Small intestine (tissue), 7 donors: Measurements from ENCODE around the gene KIF16B. TPM values are rescaled to one million over a fixed set of nuclear protein-coding genes. Genes with fewer than 3 reads are reported as not detected.

ENCODE experiments used
- DNase-seq, 2 donors: peaks; one replicate each; pipeline versions ENCODE4 v3.0.0 to v3.0.0-alpha.2; 2013
- FAIRE-seq: peaks from 2 replicates; lab custom pipeline; 2012; peaks lifted over from hg19 to GRCh38; lab: Jason Lieb, UNC
- H3K27ac ChIP-seq, 3 donors: one replicate each; pipeline ENCODE4 v1.5.1; 2013; ENCODE audit warnings: low read length in 2 of 3, mild to moderate bottlenecking in 2 of 3, control low read depth in 1 of 3, inconsistent platforms in 1 of 3, low read depth in 1 of 3, moderate library complexity in 1 of 3
- H3K27me3 ChIP-seq, 3 donors: one replicate each; pipeline ENCODE4 v1.6.1; 2013; ENCODE audit warnings: low read length in 3 of 3, inconsistent platforms in 1 of 3; ENCODE audit not compliant: control insufficient read depth in 3 of 3, insufficient read depth in 3 of 3
- H3K36me3 ChIP-seq, 3 donors: one replicate each; pipeline ENCODE4 v1.6.1; 2013; ENCODE audit warnings: low read length in 3 of 3, inconsistent platforms in 1 of 3, low read depth in 1 of 3, mild to moderate bottlenecking in 1 of 3, moderate library complexity in 1 of 3; ENCODE audit not compliant: control insufficient read depth in 3 of 3, insufficient read depth in 2 of 3
- H3K4me1 ChIP-seq, 3 donors: one replicate each; pipeline ENCODE4 v1.6.1; 2013; ENCODE audit warnings: low read length in 2 of 3, inconsistent platforms in 1 of 3, low read depth in 1 of 3, mild to moderate bottlenecking in 1 of 3, moderate library complexity in 1 of 3; ENCODE audit not compliant: control insufficient read depth in 3 of 3, insufficient read depth in 2 of 3
- H3K4me3 ChIP-seq, 3 donors: one replicate each; pipeline ENCODE4 v1.5.1; 2013; ENCODE audit warnings: low read length in 3 of 3, control low read depth in 1 of 3, inconsistent platforms in 1 of 3, low read depth in 1 of 3, mild to moderate bottlenecking in 1 of 3, moderate library complexity in 1 of 3
- H3K9me3 ChIP-seq, 2 donors: one replicate each; pipeline ENCODE4 v1.6.1; 2013; ENCODE audit warnings: low read depth in 1 of 2, low read length in 1 of 2; ENCODE audit not compliant: control insufficient read depth in 2 of 2, insufficient read depth in 1 of 2
- WGBS, 3 donors: extraction: QIAGEN DNeasy Blood & Tissue Kit; methylation state at CpG; one replicate each; pipeline ENCODE4 v1.1.7; 2013; 5-methylcytosine and 5-hydroxymethylcytosine counted together
- polyA plus RNA-seq, 4 donors: library from polyadenylated mRNA; stranded (reverse) in 3 of 4; unstranded in 1 of 4; fragments of 200-250 nt in 3 of 4; fragments of 120-200 nt in 1 of 4; gene quantifications; one replicate each; pipeline versions ENCODE4 v1.2.1 to v1.2.3, GENCODE V29; 2013
- donor health status: healthy with polysubstance abuse.
- donor health status: control.
- donor health status: control.
- donor health status: Bipolar disorder and iron deficiency.
- donor health status: healthy.

KIF16B gene
- polyA plus RNA-seq, 4 donors = 12.4 to 46.7 (median 28.0) TPM

DNA sequence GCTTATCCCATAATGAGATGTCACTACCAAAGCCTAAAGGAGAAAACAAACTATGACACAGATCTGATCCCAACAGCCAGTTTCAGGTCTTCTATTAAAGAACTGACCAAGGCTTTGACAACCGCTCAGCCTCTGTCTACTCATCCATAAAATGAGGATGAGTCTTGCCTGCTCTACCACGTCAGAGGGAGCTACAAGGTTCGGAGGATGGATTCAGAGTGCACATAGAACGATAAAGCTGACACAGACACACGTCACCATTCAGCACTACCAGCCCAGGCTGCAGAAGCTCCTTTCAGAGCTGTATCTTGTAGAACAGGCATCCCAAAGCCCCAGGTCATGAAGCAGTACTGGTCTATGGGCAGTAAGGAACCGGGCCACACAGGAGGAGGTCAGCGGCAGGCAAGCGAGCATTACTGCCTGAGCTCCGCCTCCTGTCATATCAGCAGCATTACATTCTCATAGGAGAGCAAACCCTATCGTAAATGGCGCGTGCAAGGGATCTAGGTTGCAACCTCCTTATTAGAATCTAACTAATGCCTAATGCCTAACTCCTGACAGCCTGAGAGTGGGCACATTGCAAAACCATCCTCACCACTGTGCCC, 25.1 kb downstream of the KIF16B start:
- peaks cover 0 to 3% (median 2%) of the 10 kb centered on the region in 3 donors for H3K36me3 ChIP-seq
- no peaks in the 10 kb centered on the region for H3K4me1 ChIP-seq
- H3K27me3 ChIP-seq = no peaks in the 10 kb centered on the region
- H3K4me3 ChIP-seq = no peak overlapping the region
- 87 to 92% (median 89%) methylated on average over 12 of the region's 12 CpGs for WGBS, 3 donors
- H3K27ac ChIP-seq = no peak overlapping the region
- H3K9me3 ChIP-seq = no peaks in the 10 kb centered on the region
- no peak for DNase-seq
- no peak for FAIRE-seq

- DNase-seq (no peak), FAIRE-seq (no peak)
- Histone ChIP-seq H3K36me3 (no peaks in the 10 kb centered on the region), H3K4me1 (no peaks in the 10 kb centered on the region), H3K4me3 (no peak overlapping the region), H3K27ac (no peak overlapping the region), H3K9me3 (no peaks in the 10 kb centered on the region), H3K27me3 (no peaks in the 10 kb centered on the region)
- 74 to 93% (median 88%) methylated on average over 4 of the region's 4 CpGs for WGBS, 3 donors
These were observed 28.3 kb downstream of the KIF16B start for GRCh38 chr20:16544949-16545348.

GRCh38 chr20:16542477-16542876, 30.8 kb downstream of the KIF16B start:
- H3K27ac ChIP-seq = no peak overlapping the region
- H3K27me3 ChIP-seq = no peaks in the 10 kb centered on the region
- H3K36me3 ChIP-seq = no peaks in the 10 kb centered on the region
- WGBS, 3 donors = 65 to 79% (median 70%) methylated on average over 4 of the region's 4 CpGs
- DNase-seq (no peak), FAIRE-seq (no peak)
- peaks cover 0 to 6% (median 0%) of the 10 kb centered on the region in 3 donors for H3K4me1 ChIP-seq
- H3K4me3 ChIP-seq = no peak overlapping the region
- H3K9me3 ChIP-seq = no peaks in the 10 kb centered on the region

GRCh38 chr20:16541878-16542277, 31.4 kb downstream of the KIF16B start:
- 73 to 91% (median 86%) methylated on average over 3 of the region's 3 CpGs for WGBS, 3 donors
- Histone ChIP-seq H3K27ac (no peak overlapping the region), H3K4me3 (no peak overlapping the region), H3K4me1 (peaks cover 0 to 11% (median 1%) of the 10 kb centered on the region in 3 donors), H3K27me3 (no peaks in the 10 kb centered on the region), H3K9me3 (no peaks in the 10 kb centered on the region), H3K36me3 (no peaks in the 10 kb centered on the region)
- FAIRE-seq (no peak), DNase-seq (no peak)

DNA sequence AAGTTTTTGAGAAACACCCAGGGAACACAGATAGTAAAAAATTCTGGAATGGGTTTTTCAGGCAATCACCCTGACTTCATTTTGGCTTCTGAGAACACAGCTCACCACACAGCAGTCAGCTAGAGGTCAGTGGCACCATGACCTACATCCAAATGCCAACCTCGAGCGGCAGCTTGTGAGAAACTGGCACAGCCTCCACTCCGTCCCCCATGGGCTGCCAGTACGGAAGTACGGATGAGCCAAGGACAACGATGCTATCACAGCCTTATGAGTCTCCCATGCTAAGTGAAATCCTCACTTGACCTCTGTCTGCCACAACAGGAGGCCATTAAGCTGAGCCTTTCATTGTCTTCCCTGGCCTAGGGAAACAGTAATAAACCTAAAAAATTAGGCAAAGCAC, 32.0 kb downstream of the KIF16B start:
- H3K27ac ChIP-seq = no peak overlapping the region
- FAIRE-seq (no peak), DNase-seq (no peak)
- no peaks in the 10 kb centered on the region for H3K27me3 ChIP-seq
- no peak overlapping the region for H3K4me3 ChIP-seq
- no peaks in the 10 kb centered on the region for H3K9me3 ChIP-seq
- 86 to 95% (median 88%) methylated on average over 6 of the region's 6 CpGs for WGBS, 3 donors
- peaks cover 0 to 14% (median 4%) of the 10 kb centered on the region in 3 donors for H3K4me1 ChIP-seq
- no peaks in the 10 kb centered on the region for H3K36me3 ChIP-seq

DNA sequence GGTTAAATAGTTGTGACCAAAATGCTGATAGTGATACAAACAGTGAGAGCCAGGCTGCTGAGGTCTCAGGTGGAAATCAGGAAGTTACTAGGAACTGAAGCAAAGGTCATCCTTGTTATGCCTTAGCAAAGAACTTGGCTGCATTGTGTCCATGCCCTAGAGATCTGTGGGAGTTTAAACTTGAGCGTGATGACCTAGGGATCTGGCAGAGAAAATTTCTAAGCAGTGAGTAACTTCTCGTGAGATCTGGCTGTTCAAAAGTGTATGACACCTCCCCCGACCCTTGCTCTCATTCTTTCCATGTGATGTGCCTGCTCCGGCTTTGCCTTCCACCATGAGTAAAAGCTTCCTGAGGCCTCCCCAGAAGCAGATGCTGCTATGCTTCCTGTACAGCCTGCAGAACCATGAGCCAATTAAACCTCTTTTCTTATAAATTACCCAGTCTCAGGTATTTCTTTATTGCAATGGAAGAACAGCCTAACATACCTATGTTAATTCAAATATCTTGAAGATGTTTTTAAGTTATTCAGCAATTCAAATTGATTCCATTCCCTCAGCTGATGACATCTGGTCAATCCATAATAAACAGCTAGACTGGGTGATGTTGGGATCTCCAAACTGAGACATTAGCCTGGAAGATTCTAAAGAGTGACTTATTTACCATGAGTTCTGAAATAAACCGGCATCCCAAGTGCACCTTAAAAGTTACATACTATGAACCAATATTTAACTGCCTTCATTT, 33.8 kb downstream of the KIF16B start:
- Histone ChIP-seq H3K27ac (peak overlapping the region; percentile 8 to 56 (median 39)), H3K9me3 (no peaks in the 10 kb centered on the region), H3K27me3 (no peaks in the 10 kb centered on the region), H3K4me3 (no peak overlapping the region), H3K4me1 (peaks cover 0 to 14% (median 4%) of the 10 kb centered on the region in 3 donors), H3K36me3 (no peaks in the 10 kb centered on the region)
- DNase-seq (peak; percentile 61 to 79), FAIRE-seq (no peak)
- WGBS, 3 donors = 55 to 67% (median 59%) methylated on average over 5 of the region's 5 CpGs

GRCh38 chr20:16538779-16539178, 34.5 kb downstream of the KIF16B start:
- peak overlapping the region in 2 of 3 donors; percentile 39 to 56 for H3K27ac ChIP-seq
- H3K4me3 ChIP-seq = no peak overlapping the region
- peaks cover 0 to 14% (median 4%) of the 10 kb centered on the region in 3 donors for H3K4me1 ChIP-seq
- H3K36me3 ChIP-seq = no peaks in the 10 kb centered on the region
- DNase-seq (no peak), FAIRE-seq (no peak)
- no peaks in the 10 kb centered on the region for H3K27me3 ChIP-seq
- no peaks in the 10 kb centered on the region for H3K9me3 ChIP-seq
- WGBS, 3 donors = 93 to 97% (median 96%) methylated on average over 4 of the region's 4 CpGs

GRCh38 chr20:16537918-16538317, 35.3 kb downstream of the KIF16B start:
- no peaks in the 10 kb centered on the region for H3K27me3 ChIP-seq
- no peaks in the 10 kb centered on the region for H3K36me3 ChIP-seq
- no peak overlapping the region for H3K4me3 ChIP-seq
- H3K27ac ChIP-seq = no peak overlapping the region
- FAIRE-seq = no peak
- no peak for DNase-seq
- H3K9me3 ChIP-seq = no peaks in the 10 kb centered on the region
- 86 to 95% (median 92%) methylated on average over 2 of the region's 2 CpGs for WGBS, 3 donors
- H3K4me1 ChIP-seq = peaks cover 0 to 18% (median 4%) of the 10 kb centered on the region in 3 donors
